ENCODE data around the gene TM6SF1. TPM values are rescaled to one million over a fixed set of nuclear protein-coding genes. Genes with fewer than 3 reads are reported as not detected.

TM6SF1 gene
- total RNA-seq: 10 to 100 TPM in 5 of 6 donors, 1 to 10 TPM in 1; 7.5 to 27.1 (median 21.4) TPM

DNA sequence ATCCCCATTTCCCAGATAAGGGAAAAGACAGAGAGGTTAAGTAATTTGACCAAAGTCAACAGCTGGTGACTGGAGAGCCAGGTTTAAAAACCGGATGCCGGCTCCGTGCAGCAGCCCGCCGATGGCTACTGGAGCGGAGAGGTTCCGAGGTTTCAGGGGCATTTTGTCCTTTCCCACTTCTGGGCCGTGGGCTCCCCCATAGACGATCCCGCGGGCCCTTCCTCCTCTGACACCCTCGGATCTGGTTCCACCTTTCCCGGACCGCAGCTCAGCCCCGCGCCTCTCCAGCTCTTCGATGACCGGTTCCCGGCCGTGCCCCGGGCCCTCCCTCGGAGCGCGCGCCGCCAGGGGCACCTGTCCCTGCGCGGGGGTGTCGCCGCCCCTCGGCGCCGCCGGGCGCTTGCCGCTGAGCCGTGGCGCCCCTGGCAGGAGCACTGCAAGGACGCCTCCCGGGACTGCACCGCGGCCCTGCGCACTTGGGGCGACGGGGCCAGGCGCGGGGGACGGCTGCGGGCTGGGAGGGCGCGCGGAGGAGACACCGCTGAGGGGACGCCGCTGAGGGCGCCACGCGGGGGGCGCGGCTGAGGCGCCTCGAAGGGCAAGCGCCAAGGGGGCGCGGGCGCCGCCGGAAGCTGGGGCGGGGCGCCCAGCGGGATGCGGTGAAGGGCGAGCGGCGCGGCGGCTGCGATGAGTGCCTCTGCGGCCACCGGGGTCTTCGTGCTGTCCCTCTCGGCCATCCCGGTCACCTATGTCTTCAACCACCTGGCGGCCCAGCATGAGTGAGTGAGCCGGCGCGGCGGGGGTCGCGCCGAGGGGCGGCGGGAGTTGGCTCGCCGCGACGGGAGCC, at the start of gene TM6SF1:
TSS of gene TM6SF1 (plus strand) at position 652 of the 847 bp plus-strand sequence. CDS start at position 688, 36 bp downstream.
- 0% methylated on average over 2 to 73 of the region's 97 CpGs for WGBS, 2 donors
- H3K27ac ChIP-seq: peak within 1 kb of the TSS; percentile 84 to 89 (median 86)

DNA sequence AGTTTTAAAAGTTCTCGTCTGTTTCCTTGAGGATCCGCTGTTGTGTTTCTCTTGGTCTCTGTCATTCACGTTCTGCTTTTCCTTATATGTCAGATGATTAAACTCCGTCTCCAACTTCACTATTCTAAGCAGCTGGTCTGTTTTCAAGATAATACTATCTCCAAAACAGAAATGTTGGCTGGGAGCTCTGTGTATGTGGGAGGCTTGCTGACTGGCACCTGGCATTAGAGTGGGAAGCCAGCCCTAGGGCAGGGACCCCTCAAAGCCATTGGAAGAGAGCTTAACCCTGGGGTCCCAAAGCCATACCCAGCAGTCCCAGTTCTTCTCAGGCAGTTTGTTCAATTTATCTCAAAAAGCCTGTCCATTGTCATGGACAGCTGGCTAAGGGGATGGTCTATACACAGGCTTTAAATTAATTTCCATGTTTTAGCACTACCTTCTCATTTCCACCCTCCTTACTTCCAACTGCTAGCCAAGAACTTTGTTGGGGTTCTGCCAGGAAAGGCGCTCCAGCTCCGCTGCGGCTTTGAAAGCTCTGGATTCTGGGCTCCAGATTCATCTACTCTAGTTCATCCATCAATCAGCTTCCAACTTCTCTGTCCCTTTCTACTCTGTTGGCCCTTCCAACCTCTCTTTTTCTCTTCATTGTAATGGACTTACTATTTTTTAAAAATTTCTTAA, 49.6 kb upstream of the TM6SF1 start:
- H3K4me1 ChIP-seq: peaks cover 6 to 49% (median 12%) of the 10 kb centered on the region in 4 donors
- WGBS, 2 donors: 71 to 77% methylated on average over 7 of the region's 7 CpGs
- TF ChIP-seq, protein P1, sequence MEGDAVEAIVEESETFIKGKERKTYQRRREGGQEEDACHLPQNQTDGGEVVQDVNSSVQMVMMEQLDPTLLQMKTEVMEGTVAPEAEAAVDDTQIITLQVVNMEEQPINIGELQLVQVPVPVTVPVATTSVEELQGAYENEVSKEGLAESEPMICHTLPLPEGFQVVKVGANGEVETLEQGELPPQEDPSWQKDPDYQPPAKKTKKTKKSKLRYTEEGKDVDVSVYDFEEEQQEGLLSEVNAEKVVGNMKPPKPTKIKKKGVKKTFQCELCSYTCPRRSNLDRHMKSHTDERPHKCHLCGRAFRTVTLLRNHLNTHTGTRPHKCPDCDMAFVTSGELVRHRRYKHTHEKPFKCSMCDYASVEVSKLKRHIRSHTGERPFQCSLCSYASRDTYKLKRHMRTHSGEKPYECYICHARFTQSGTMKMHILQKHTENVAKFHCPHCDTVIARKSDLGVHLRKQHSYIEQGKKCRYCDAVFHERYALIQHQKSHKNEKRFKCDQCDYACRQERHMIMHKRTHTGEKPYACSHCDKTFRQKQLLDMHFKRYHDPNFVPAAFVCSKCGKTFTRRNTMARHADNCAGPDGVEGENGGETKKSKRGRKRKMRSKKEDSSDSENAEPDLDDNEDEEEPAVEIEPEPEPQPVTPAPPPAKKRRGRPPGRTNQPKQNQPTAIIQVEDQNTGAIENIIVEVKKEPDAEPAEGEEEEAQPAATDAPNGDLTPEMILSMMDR (IDR thresholded peaks at IDR 0.05): no peak
- TF ChIP-seq POLR2A (IDR thresholded peaks at IDR 0.05) (no peak), POLR2AphosphoS5 (IDR thresholded peaks at IDR 0.05) (no peak), EP300 (IDR thresholded peaks at IDR 0.05) (no peak)
- H3K4me3 ChIP-seq: no peak overlapping the region
- no peak for DNase-seq
- ATAC-seq (ENCODE audit: low FRiP score in 2 of 2): no peak
- peaks cover 7 to 37% (median 17%) of the 10 kb centered on the region in 4 donors for H3K36me3 ChIP-seq
- no peaks in the 10 kb centered on the region for H3K27me3 ChIP-seq
- no peaks in the 10 kb centered on the region for H3K9me3 ChIP-seq
- H3K27ac ChIP-seq: no peak overlapping the region

More for the DNA sequence above, at the start of gene TM6SF1:
- Histone ChIP-seq H3K27me3 (peaks cover 0 to 9% (median 0%) of the 10 kb centered on the region in 4 donors), H3K9me3 (no peaks in the 10 kb centered on the region), H3K4me3 (peak within 1 kb of the TSS; percentile 50 to 82 (median 63)), H3K36me3 (no peaks in the 10 kb centered on the region), H3K4me1 (peaks cover 34 to 44% (median 36%) of the 10 kb centered on the region in 4 donors)
- peak; percentile 36 to 90 for DNase-seq
- peak in 1 of 4 donors; percentile 48 for TF ChIP-seq POLR2A (IDR thresholded peaks at IDR 0.05)
- TF ChIP-seq POLR2AphosphoS5 (IDR thresholded peaks at IDR 0.05): no peak
- TF ChIP-seq EP300 (IDR thresholded peaks at IDR 0.05): no peak
- peak in 1 of 2 donors; percentile 45 for ATAC-seq (ENCODE audit: low FRiP score in 2 of 2)

DNA sequence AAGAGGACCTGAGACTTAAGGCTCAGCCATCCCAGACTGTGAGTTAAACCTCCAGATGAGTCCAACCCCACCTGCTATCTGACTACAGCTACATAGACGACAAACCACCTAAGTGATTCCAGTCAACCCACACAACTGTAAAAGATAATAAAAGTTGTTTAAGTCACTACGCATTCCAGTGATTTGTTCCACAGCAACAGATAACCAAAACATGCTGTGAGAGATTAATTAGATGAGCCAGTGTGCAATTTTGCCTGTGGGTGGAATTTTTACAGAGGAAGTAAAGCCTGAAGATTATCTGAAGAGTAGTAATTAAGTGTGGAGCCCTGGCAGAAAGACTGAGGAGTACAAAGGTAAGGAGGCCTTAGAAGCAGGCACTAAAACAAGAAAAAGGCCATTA, 45.8 kb upstream of the TM6SF1 start:
- no peak for DNase-seq
- H3K4me3 ChIP-seq: no peak overlapping the region
- 58 to 70% methylated on average over 2 of the region's 2 CpGs for WGBS, 2 donors
- H3K36me3 ChIP-seq: peaks cover 0 to 3% (median 2%) of the 10 kb centered on the region in 4 donors
- H3K4me1 ChIP-seq: peaks cover 33 to 80% (median 39%) of the 10 kb centered on the region in 4 donors
- H3K9me3 ChIP-seq: no peaks in the 10 kb centered on the region
- H3K27me3 ChIP-seq: no peaks in the 10 kb centered on the region
- H3K27ac ChIP-seq: no peak overlapping the region
- ATAC-seq (ENCODE audit: low FRiP score in 2 of 2): no peak
- TF ChIP-seq, protein P1 (IDR thresholded peaks at IDR 0.05): no peak
- no peak for TF ChIP-seq EP300 (IDR thresholded peaks at IDR 0.05)

DNA sequence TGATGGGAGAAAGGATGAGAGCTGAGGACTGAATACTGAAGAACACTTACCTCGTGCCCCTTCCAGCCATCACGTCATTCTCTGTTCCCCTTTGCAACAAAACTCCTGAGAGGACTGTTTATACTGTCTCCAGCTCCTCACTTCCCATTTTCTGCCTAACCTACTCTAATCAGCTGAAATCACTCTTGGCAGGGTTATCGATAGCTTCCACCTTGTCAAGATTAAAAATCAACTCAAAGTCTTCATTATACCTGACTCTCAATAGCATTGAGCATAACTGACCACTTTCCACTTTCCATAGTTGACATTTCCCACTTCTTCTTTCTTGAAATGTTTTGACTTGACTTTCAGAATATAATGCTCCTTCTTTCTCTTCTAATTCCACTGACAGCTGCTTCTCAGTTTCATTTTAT, 44.7 kb upstream of the TM6SF1 start:
- Histone ChIP-seq H3K36me3 (peaks cover 0 to 3% (median 2%) of the 10 kb centered on the region in 4 donors), H3K4me3 (no peak overlapping the region), H3K4me1 (peaks cover 33 to 77% (median 42%) of the 10 kb centered on the region in 4 donors), H3K9me3 (no peaks in the 10 kb centered on the region), H3K27ac (peak overlapping the region in 2 of 4 donors; percentile 44 to 46), H3K27me3 (no peaks in the 10 kb centered on the region)
- TF ChIP-seq POLR2AphosphoS5 (IDR thresholded peaks at IDR 0.05): no peak
- TF ChIP-seq EP300 (IDR thresholded peaks at IDR 0.05): no peak
- no peak for TF ChIP-seq POLR2A (IDR thresholded peaks at IDR 0.05)
- TF ChIP-seq, protein P1 (IDR thresholded peaks at IDR 0.05): no peak
- ATAC-seq (ENCODE audit: low FRiP score in 2 of 2) (no peak), DNase-seq (peak in 1 of 2 donors; percentile 37)
- WGBS, 2 donors: 41 to 54% methylated on average over 3 of the region's 3 CpGs

DNA sequence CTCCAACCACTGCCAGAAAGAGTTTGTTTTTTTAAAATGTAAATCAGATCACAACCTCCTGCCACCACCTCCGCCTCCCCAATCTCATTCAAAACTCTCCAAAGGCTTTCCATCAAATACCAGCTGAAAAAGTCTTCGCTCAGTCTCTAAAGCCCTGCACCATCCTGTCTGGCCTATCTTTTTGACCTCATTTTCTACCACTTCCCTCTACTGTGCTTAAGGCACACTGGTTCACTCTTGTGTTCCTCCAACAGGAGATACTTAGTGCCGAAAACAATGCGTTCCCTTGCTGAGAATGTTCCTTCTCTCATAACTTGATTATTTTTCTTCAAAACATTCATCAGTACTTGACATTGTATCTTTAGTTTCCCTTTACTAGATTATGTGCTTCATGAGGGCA, 43.9 kb upstream of the TM6SF1 start:
- 77 to 80% methylated on average over 4 of the region's 4 CpGs for WGBS, 2 donors
- TF ChIP-seq POLR2A (IDR thresholded peaks at IDR 0.05): no peak
- TF ChIP-seq, protein P1 (IDR thresholded peaks at IDR 0.05): no peak
- no peak for TF ChIP-seq POLR2AphosphoS5 (IDR thresholded peaks at IDR 0.05)
- peak overlapping the region in 1 of 4 donors; percentile 1 for H3K4me3 ChIP-seq
- ATAC-seq (ENCODE audit: low FRiP score in 2 of 2): no peak
- H3K4me1 ChIP-seq: peaks cover 29 to 73% (median 42%) of the 10 kb centered on the region in 4 donors
- no peak for DNase-seq
- H3K36me3 ChIP-seq: peaks cover 0 to 3% (median 2%) of the 10 kb centered on the region in 4 donors
- no peaks in the 10 kb centered on the region for H3K27me3 ChIP-seq
- H3K27ac ChIP-seq: peak overlapping the region in 3 of 4 donors; percentile 4 to 46 (median 44)
- H3K9me3 ChIP-seq: no peaks in the 10 kb centered on the region

All from upper lobe of left lung (tissue), 6 donors.